Measurements from ENCODE around the gene ZNF638.

The ZNF638 gene

DNA sequence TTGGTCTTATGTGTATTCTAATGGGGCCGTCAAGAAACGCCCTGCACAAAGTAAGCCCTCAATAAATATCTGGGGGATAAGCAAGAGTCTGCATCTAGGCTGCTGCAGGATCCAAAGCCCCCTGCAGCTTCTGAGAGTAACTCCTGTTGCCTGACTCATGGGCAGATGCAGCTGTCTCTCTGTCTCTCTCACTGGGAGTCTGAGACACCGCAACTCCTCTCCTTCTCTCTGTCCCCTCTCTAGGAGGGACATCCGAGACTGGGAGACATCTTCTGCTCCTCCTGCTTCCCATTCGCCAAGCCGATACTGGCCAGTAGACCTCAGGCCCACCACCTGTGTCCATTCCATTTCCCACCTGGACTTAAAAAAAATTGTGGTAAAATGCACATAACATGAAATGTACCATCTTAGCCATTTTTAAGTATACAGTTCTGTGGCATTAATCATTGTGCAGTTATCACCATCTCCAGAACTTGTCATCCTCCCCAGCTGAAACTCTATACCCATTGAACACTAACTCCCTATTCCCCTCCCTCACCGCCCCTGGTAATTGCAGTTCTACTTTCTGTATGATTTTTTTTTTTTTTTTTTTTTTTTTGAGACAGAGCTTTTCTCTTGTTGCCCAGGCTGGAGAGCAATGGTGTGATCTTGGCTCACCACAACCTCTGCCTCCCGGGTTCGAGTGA is 141.9 kb downstream of the ZNF638 start:
- DNase-seq, result no peak

DNA sequence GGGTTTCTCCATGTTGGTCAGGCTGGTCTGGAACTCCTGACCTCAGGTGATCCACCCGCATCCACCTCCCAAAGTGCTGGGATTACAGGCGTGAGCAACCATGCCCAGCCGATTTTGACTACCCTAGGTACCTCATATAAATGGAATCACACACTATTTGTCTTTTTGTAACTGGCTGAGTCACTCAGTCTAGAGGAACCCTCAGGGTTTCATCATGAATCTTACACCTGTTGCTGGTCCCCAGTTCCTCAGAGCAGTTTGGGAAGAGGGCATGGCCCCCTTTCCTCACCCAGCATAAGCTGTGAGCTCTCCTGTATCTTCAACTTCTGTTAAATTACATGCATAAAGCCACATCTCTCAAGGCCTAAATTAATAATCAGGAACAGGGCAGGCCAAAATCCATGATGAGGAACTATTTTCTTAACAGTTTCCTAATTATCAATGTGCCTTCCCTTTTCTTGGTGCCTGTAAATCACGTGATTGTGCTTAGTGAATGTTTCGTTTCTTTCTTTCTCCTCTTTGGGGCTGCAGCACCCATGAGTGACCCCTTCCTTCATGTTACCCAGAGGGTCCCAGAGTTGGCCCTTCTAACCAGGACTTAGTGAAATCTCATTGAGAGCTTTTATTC is 142.6 kb downstream of the ZNF638 start:
- no peak for DNase-seq

DNA sequence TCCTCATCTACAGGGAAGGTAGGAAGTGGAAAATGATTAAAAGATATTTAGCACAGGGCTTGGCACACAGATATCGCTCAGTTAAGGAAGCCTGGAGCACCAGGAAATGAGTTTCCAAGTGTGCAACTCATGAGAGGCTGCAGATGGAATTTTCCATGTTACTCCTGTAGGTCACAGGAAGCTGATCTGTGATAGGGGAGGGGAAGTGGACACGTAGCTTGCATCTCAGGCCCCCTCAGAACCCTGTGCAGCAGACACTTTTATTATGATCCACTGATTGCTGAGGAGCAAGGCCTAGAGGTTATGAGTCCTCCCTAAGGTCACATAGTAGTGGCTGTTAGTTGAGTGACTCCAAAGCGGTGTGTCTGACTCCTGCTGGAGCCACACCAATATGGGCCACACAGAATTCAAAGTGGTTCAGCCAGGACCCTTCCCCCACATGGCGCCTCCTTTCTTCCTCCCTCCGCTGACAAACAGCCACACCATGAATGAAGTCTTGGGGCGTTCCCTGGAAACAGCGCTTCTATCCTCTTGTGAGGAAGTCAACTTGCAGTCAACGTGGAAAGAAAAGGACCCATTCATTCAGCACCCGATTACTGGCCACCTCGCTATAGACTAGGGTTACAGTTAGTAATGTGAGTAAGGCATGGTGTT is 143.3 kb downstream of the ZNF638 start:
- DNase-seq, result no peak

DNA sequence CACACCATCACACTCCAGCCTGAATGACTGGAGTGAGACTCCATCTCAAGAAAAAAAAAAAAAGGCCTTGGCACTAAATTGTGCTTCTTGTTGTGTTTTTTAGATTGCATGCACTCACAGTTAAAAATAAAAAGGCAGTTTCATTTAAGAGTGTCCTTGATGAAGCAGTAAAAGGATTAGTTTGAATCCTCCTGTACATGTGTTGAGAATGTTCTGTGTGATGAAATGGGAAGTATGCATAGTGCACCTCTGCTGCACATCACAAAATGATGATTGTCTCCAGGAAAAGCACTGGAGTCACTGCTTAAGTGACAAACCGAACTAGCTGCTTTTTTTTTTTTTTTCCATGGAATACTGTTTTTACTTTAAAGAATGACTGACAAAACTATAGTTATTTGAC is 144.9 kb downstream of the ZNF638 start:
- DNase-seq, result no peak

DNA sequence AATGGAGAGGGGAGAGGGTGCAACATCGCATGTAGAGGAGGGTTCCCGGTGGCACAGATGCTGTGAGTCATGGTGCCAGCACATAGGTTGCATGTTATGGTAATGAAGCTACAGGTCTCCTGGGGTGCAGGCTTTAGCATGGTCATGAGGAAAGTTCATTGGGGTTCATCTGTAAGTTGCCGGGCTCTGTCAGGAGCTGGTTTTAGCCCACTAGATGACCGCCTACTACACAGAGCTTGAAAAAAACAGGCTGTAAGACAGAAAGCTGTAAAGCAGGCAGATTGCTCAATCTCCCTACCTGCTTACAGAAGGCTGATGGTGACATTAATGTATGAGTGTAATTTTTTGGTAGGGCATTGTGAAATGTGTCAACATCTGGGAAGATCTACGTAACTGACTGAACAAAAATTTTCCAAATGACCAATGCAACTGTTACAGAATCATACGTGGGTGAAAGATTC is 145.7 kb downstream of the ZNF638 start:
- no peak for DNase-seq

DNA sequence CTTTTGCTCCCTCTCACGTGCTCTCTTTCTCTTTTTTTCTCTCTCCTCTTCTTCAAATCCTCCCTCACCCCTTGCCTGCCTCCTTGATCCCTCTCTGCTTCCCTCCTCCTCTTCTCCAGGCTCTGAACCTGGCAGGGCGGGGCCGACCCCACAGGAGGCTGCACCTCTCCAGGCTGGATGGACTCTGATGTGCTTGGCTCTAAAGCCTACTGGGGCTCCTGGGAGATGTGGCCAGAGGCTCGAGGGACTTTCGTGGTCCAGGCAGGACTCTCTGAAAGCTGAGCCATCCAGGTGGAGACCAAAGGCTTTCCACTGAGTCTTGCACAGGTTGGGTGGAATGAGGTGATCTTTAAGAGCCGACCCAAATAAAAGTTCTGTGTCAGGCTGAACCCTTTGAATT is 147.2 kb downstream of the ZNF638 start:
- no peak for DNase-seq

DNA sequence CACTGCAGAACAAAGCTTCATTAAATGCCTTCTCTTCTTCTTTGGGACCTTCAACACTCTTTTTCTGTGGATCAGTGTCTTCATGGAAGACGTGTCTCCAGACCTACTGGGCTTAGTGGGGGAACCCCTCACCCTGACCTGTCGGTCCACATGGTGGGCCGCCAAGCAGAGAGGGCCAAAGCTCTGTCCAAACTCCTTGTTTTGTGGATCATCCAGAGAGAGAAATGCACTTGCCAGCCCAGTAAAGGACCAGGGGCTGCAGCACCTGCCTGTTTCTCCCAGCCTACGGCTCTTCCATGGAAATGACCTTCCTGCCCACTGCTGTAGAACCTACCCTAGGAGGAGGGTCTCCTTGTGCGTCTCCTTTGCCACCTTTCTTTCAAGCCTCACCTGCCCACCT is 147.7 kb downstream of the ZNF638 start:
- DNase-seq, result no peak

DNA sequence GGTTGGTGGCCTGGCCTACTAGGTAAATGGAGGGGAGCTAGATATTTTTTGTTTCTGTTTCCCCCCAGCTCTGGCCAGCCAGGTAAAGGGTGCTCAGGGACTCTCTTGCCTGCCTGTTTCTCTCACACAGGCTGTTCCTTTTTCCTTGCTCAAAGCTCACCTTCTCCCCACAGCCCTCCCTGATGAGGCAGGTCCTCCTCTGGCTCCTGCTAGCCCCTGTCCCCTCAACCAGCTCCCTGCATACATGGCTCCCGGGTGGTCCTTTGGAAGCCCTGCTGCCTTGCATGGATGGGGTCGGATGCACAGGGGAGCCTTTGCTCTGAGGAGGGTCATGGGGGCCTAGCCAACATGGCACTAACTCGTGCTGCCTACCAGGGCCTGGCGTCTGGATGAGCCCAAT is 149.5 kb downstream of the ZNF638 start:
- no peak for DNase-seq

DNA sequence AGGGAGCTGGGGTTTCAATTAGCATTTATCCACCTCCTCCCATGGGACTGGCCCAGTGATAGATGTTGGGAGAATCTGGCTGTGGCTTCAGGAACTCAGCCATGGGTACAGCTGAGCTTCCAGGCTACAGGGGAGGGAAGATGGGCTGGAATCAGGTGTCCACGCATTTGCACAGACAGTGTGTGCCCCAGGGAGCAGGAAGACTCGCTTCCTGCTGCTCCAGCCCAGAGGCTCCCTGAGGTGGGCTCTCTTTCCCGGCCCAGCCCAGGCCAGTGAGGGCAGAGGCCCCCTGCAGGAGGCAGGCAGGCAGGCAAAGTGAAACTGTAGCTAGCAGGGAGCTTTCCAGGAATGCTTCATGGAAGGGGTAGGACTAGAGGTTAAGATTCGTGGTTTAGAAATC is 150.5 kb downstream of the ZNF638 start:
- no peak for DNase-seq

DNA sequence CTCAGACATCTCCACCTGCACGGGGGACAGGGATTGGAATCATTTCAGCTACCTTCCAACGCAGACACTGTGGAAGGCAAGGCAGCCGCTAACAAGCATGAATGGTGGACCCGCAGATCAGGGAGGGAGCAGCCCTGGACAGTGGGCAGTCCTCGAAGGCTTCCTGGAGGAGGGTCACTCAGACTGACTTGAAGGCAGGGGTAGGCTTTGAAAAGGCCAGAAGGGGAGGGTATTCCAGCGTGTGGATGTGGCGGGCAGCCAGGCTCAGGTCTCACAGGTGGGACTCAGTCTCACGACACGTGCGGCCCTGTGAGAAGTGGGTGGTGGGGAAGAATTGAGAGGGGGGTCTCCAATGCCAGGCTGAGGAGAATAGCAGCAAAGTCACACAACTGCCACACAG is 151.7 kb downstream of the ZNF638 start:
- DNase-seq, result no peak

DNA sequence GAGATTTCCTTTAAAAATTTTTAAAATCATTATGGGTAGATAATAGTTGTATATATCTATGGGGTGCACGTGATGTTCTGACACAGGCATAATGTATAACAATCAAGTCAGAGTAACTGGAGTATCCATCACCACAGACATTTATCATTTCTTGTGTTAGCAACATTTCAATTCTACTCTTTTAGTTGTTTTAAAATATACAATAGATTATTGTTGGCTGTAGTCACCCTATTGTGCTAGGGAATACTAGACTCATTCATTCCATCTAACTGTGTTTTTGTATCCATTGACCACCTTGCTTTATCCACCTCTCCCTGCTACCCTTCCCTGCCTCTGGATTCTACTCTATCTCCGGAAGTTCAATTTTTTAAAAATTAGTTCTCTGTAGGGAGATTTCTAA is 152.8 kb downstream of the ZNF638 start:
- DNase-seq, result no peak

Data from CD4-positive, alpha-beta T cell treated with Interleukin-15 for 1 hour (primary cell).